Lung microvascular endothelial cell (primary cell): ENCODE data around the gene GALNT17. TPM values are rescaled to one million over a fixed set of nuclear protein-coding genes. Genes with fewer than 3 reads are reported as not detected.
"Not testable (repeated sequence)": the region's sequence is repeated elsewhere in the genome, so short reads cannot be mapped to it uniquely, and the experiment has no call there.

ENCODE experiments used
- DNase-seq, 2 donors: peaks; one replicate each; pipeline versions ENCODE4 v3.0.0 to v3.0.0-alpha.2; 2010; ENCODE audit warnings: low read depth in 2 of 2
- total RNA-seq: library from RNA; depleted of rRNA; stranded (reverse); fragments of >200 nt; gene quantifications from 2 replicates; pipeline ENCODE4 v1.2.1, GENCODE V29; 2014

GALNT17 gene
- total RNA-seq, 1 donor from 2014 or later: not detected

- no peak for DNase-seq
Measured at GRCh38 chr7:71236230-71237105, 104.5 kb downstream of the GALNT17 start.

GRCh38 chr7:71237945-71238344 is 106.0 kb downstream of the GALNT17 start:
- no peak for DNase-seq

GRCh38 chr7:71238581-71239295 is 106.8 kb downstream of the GALNT17 start:
- no peak for DNase-seq

DNA sequence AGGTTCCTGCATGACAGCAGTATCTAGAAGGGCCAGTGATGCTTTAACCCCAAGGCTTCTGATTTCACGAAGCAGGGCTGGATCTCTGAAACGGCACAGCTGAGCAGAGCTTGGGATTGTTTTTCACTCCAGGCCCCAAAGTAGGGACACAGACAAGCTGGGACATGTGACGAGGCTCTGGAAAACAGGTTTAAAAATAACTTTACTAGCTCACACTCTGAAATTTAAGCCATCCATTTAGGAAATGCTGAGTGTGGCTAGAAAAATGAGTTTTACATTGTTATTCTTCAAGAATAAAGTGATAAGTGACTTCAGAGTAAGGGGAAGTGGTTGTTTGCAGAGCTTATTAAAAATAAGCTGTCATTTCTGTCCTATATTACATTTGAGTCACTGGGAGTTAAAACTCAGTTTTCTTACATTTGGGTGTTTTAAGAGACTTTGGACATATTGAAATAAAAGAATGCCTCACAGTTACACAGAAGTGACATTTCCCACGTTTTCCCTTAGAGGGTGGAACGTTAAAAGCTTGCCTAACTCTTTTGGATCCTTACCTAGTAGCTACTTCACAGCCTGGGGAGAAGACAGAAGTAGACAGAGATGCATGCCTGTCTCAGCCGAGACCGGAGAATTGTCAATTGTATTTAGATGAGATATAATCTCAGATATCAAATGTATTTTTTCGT is 107.8 kb downstream of the GALNT17 start:
- DNase-seq: no peak

- DNase-seq: no peak
Measured at GRCh38 chr7:71243736-71244410, 111.9 kb downstream of the GALNT17 start.

- no peak for DNase-seq
Measured at GRCh38 chr7:71245038-71245437, 113.1 kb downstream of the GALNT17 start.

- no peak for DNase-seq
Measured at GRCh38 chr7:71251706-71252105, 119.8 kb downstream of the GALNT17 start.

DNA sequence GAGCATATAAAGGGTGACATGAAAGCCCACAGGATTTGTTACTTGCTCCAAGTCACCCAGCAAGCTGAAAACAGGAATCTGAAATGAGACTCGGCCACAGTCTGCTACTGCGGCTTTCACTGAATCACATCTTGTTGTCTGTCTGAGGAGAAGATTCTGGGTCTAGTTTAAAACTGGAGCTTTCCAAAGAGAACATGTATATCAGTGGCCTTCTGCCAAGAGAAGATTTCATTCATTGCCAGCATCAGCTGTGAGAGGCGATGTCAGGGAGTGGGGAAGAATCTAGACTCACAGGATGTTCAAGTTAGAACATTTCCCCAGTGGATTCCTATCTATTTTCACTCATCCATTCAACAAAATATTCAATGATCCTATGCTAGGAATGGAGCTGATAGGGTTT is 122.8 kb downstream of the GALNT17 start:
- no peak for DNase-seq

GRCh38 chr7:71255537-71256178 is 123.7 kb downstream of the GALNT17 start:
- no peak for DNase-seq

GRCh38 chr7:71261066-71261465 is 129.1 kb downstream of the GALNT17 start:
- DNase-seq: no peak

DNA sequence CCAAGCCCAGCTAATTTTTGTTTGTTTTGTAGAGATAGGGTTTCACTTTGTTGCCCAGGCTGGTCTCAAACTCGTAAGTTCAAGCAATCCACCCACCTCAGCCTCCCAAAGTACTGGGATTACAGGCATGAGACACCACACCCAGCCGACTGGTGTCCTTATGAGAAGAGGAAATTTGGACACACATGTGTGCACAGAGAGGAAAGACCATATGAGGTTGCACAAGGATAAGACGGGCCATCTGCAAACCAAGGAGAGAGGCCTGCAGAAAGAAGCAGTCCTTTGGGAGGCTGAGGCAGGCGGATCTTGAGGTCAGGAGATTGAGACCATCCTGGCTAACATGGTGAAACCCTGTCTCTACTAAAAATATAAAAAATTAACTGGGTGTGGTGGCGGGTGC is 130.9 kb downstream of the GALNT17 start:
- DNase-seq: not testable (repeated sequence)

GRCh38 chr7:71264005-71264404 is 132.1 kb downstream of the GALNT17 start:
- no peak for DNase-seq

DNA sequence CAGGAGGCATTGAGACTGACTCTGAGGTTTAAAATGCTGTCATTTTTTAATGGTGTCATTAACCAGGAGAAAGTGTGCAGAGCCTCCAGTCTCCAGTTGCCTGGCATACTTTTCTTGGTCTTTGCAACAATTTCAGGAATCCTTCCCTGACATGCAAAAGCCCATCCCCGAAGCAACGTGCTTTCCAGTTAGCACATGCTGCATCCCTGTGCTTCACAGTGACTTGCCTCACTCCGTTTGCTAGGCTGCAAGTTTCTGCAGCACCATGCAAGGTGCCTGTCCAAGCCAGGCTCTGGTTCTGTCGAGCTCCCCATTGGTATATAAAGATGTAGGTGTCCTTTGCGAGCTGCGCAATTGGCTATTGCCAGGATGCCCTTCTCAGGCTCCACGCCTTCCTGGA is 135.0 kb downstream of the GALNT17 start:
- no peak for DNase-seq

- DNase-seq: no peak
Measured at GRCh38 chr7:71267734-71268469, 136.0 kb downstream of the GALNT17 start.

DNA sequence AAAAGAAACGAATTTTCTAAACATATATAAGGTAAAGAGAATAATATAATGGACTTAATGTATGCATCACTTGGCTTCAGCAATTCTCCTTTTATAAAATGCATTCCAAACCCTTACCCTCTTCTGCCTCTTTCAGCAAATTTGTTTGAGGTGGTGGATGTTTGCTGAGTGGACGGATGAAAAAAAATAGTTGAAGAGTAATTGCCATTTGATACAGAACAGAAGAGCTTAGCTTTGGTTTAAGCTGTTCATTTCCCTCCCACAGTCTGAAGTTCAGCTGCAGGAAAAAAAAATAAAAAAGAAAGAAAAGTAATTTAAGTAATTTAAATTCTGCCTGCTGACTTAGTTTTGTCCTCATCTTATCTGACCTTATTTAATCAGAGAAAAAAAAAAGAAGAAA is 138.6 kb downstream of the GALNT17 start:
- DNase-seq: no peak

- no peak for DNase-seq
Measured at GRCh38 chr7:71271203-71271602, 139.3 kb downstream of the GALNT17 start.

DNA sequence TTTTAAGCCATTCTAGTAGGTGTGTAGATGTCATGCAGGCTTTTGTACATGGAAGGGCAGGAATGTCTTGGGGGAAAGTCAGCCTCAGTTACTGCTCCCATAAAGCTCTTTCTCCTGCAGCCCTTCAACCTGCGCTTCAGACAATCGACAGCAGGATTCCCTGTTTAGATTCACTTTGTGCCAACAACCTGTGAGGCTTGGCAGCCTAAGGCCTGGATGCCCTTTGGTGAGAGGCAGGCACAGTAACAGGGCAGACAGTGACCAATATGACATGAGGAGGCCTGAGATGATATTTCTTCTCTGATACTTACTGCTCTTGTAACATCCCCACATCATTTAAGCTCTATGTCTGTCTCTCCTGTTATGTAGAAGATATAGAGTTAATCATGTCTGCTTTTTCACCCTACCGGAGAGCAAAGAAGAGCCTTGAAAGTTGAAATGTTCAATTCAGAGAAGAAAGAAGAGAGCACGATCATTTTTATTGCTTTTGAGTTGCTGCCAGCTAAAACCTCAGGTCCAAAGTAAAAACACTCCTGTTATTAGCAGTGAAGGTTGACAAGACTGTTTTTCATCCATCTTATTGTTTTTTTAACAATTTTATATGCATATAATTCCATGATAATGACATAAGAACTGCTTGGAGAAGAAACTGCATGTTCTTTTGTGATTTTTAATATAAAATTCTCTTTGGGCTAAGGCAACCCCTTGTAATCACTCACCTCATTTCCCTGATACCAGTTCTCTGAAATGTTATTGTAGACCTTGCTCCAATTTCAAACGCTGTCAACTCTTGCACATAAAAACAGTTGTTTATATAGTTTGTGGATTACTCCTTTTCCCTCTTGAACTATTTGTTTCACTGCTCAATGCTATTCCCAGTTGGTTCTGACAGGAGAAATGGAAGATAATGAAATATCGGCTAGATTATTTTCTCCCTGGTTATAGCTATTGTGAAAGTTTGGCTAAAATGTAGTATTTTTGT is 140.9 kb downstream of the GALNT17 start:
- no peak for DNase-seq

- DNase-seq: no peak
Measured at GRCh38 chr7:71278257-71278656, 146.3 kb downstream of the GALNT17 start.

DNA sequence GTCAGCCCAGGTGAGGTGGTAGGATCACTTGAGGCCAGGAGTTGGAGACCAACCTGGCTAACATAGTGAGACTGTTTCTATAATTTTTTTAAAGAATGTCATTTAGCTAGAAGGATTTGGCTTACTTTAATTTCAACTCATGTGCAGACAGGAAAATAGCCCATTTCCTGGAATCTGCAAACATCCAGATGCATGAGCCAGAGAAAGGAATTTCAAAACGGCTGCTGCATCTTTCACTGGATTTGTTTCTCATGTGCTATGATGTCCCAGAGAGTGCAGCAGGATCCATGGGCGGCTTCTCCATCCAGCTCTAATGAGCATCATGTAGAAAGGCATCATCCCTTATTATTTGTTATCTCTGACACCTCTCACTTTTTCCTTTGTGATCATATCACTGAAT is 149.3 kb downstream of the GALNT17 start:
- DNase-seq: no peak
